K562 treated with DMSO at 1 percent for 12 hours (cell line): ENCODE data around the gene ZNF14. TPM values are rescaled to one million over a fixed set of nuclear protein-coding genes. Genes with fewer than 3 reads are reported as not detected.

Experiments
- total RNA-seq: library from RNA; unstranded; fragments of 300-600 nt; gene quantifications from 2 replicates; pipeline ENCODE4 v1.2.3, GENCODE V29; 2022; ENCODE audit not compliant: insufficient read depth

The ZNF14 gene
- total RNA-seq = 1.5 and 4.6 TPM in 2 replicates

GRCh38 chr19:19732579-19733501 is at the start of gene ZNF14:
TSS of gene ZNF14 (minus strand) at chr19:19733112. CDS start at chr19:19732958, 154 bp downstream.

GRCh38 chr19:19668230-19669012 is 64.5 kb downstream of the ZNF14 start, which contains the start of gene ZNF101:
TSS of gene ZNF101 (plus strand) at chr19:19668839. CDS start at chr19:19668964, 125 bp downstream.

GRCh38 chr19:19663256-19664120 is 69.4 kb downstream of the ZNF14 start, which contains the start of gene ATP13A1:
TSS of gene ATP13A1 (minus strand) at chr19:19663676. CDS start at chr19:19663666, 10 bp downstream.

Other genes with a start within 250 kb of the ZNF14 start
- gene TSSK6, start 217.6 kb downstream of the ZNF14 start, total RNA-seq = 3.4 and 5.9 TPM in 2 replicates
- 213 and 492 TPM in 2 replicates for gene NDUFA13, start 216.9 kb downstream of the ZNF14 start, total RNA-seq
- gene YJEFN3, start 204.2 kb downstream of the ZNF14 start, total RNA-seq = 9.8 and 11.4 TPM in 2 replicates
- 0.77 TPM in 1 of 2 replicates, not detected in the other for gene CILP2, start 194.8 kb downstream of the ZNF14 start, total RNA-seq
- 1.8 and 4.2 TPM in 2 replicates for gene PBX4, start 114.4 kb downstream of the ZNF14 start, total RNA-seq
- 7.2 and 25.0 TPM in 2 replicates for gene LPAR2, start 104.9 kb downstream of the ZNF14 start, total RNA-seq
- gene GMIP, start 89.5 kb downstream of the ZNF14 start, total RNA-seq = 5.3 and 19.1 TPM in 2 replicates
- 37.4 and 88.1 TPM in 2 replicates for gene ATP13A1, start 69.4 kb downstream of the ZNF14 start, total RNA-seq
- 8.4 and 10.2 TPM in 2 replicates for gene ZNF101, start 64.3 kb downstream of the ZNF14 start, total RNA-seq
- gene ZNF506, start 88.6 kb upstream of the ZNF14 start, total RNA-seq = 0.74 and 0.93 TPM in 2 replicates
- 1.9 and 3.8 TPM in 2 replicates for gene ZNF253, start 132.8 kb upstream of the ZNF14 start, total RNA-seq
- 4.0 and 18.5 TPM in 2 replicates for gene ZNF93, start 167.8 kb upstream of the ZNF14 start, total RNA-seq